Lung (tissue), 12 donors: ENCODE measurements around the gene CD1E. TPM values are rescaled to one million over a fixed set of nuclear protein-coding genes. Genes with fewer than 3 reads are reported as not detected.
A peak's percentile ranks its signal among the peaks of the same experiment; 100 is the strongest.

ENCODE experiments used
- ATAC-seq: fragments of 200-7000 bp; cut with Tn5 transposase; one replicate; pipeline ENCODE4 v1.9.1; 2020; ENCODE audit warnings: moderate number of reproducible peaks; ENCODE audit not compliant: insufficient read depth, low FRiP score
- DNase-seq, 3 donors: peaks; one replicate each; pipeline ENCODE4 v3.0.0-alpha.2; 2013 to 2017
- H3K27ac ChIP-seq, 2 donors: one replicate each; pipeline ENCODE4 v1.5.1; 2013; ENCODE audit warnings: mild to moderate bottlenecking in 2 of 2, moderate library complexity in 2 of 2, control low read depth in 1 of 2, inconsistent platforms in 1 of 2, low read depth in 1 of 2, low read length in 1 of 2
- H3K27me3 ChIP-seq, 3 donors: one replicate each; pipeline ENCODE4 v1.5.1; 2013; ENCODE audit warnings: low read length in 2 of 3; ENCODE audit not compliant: control insufficient read depth in 3 of 3, insufficient read depth in 3 of 3
- H3K36me3 ChIP-seq, 4 donors: one replicate each; pipeline ENCODE4 v1.5.1; 2013; ENCODE audit warnings: low read length in 4 of 4, mild to moderate bottlenecking in 1 of 4, moderate library complexity in 1 of 4; ENCODE audit not compliant: control insufficient read depth in 4 of 4, insufficient read depth in 4 of 4
- H3K4me1 ChIP-seq, 5 donors: one replicate each; pipeline ENCODE4 v1.5.1; 2013; ENCODE audit warnings: low read length in 5 of 5, mild to moderate bottlenecking in 2 of 5, moderate library complexity in 1 of 5; ENCODE audit not compliant: control insufficient read depth in 5 of 5, insufficient read depth in 5 of 5
- H3K4me3 ChIP-seq: one replicate; pipeline ENCODE4 v1.5.1; 2013; ENCODE audit warnings: mild to moderate bottlenecking, control low read depth, moderate library complexity
- H3K9ac ChIP-seq, 2 donors: one replicate each; pipeline ENCODE4 v1.5.1; 2013; ENCODE audit warnings: low read length in 2 of 2, control low read depth in 1 of 2; ENCODE audit not compliant: insufficient read depth in 1 of 2
- H3K9me3 ChIP-seq, 4 donors: one replicate each; pipeline ENCODE4 v1.5.1; 2013; ENCODE audit warnings: low read length in 3 of 4, mild to moderate bottlenecking in 1 of 4, moderate library complexity in 1 of 4; ENCODE audit not compliant: control insufficient read depth in 4 of 4, insufficient read depth in 3 of 4
- WGBS, 2 donors: extraction: QIAGEN DNeasy Blood & Tissue Kit; methylation state at CpG; one replicate each; pipeline ENCODE4 v1.1.7; 2013; 5-methylcytosine and 5-hydroxymethylcytosine counted together
- polyA plus RNA-seq, 2 donors: library from polyadenylated mRNA; stranded (reverse); fragments of 200-250 nt; gene quantifications; one replicate each; pipeline ENCODE4 v1.2.1, GENCODE V29; 2013
- total RNA-seq, 2 donors: library from RNA; depleted of rRNA in 1 of 2; stranded (reverse); fragments of >200 nt in 1 of 2; gene quantifications; one replicate each; pipeline ENCODE4 v1.2.1, GENCODE V29; 2014 to 2021
- TF ChIP-seq, protein P1 (sequence below): IDR thresholded peaks from 2 replicates; pipeline ENCODE4 v1.5.1; 2012; ENCODE audit warnings: mild to moderate bottlenecking; ENCODE audit errors: control extremely low read depth, extremely low read depth
- donor health status: control.
- donor health status: control.
- donor health status: Bipolar disorder and iron deficiency.
- donor health status: healthy.
- donor health status: DM: yes; HTN: yes; CAD: no.

CD1E gene
- total and polyA plus RNA-seq, 4 donors = 0.30 to 1.3 (median 0.52) TPM

DNA sequence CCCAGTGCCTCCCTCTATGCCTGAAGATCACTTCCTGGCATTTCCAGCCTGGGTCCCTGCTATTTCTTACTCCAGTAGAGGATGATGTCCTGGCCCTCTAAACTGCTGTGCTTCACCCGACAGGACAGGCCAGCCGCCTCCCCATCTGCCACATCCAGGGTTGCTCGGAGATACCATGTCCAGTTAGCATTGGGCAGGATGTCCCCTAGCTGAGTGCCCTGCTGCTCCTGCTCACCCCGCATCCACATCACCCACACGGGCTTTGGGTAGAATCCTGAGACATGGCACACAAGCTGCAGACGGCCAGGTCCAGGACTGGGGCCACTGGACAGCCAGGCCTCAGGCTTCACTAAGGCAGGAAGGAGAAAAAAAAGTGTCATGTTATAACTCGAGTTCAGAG, 24.4 kb upstream of the CD1E start:
- ATAC-seq (no peak), DNase-seq (no peak)
- Histone ChIP-seq H3K27ac (no peak overlapping the region), H3K4me1 (peaks cover 0 to 8% (median 0%) of the 10 kb centered on the region in 5 donors), H3K4me3 (no peak overlapping the region), H3K9ac (no peak overlapping the region), H3K27me3 (no peaks in the 10 kb centered on the region), H3K36me3 (no peaks in the 10 kb centered on the region), H3K9me3 (no peaks in the 10 kb centered on the region)
- WGBS, 2 donors = 86 to 91% methylated on average over 7 of the region's 7 CpGs
- TF ChIP-seq, protein P1, sequence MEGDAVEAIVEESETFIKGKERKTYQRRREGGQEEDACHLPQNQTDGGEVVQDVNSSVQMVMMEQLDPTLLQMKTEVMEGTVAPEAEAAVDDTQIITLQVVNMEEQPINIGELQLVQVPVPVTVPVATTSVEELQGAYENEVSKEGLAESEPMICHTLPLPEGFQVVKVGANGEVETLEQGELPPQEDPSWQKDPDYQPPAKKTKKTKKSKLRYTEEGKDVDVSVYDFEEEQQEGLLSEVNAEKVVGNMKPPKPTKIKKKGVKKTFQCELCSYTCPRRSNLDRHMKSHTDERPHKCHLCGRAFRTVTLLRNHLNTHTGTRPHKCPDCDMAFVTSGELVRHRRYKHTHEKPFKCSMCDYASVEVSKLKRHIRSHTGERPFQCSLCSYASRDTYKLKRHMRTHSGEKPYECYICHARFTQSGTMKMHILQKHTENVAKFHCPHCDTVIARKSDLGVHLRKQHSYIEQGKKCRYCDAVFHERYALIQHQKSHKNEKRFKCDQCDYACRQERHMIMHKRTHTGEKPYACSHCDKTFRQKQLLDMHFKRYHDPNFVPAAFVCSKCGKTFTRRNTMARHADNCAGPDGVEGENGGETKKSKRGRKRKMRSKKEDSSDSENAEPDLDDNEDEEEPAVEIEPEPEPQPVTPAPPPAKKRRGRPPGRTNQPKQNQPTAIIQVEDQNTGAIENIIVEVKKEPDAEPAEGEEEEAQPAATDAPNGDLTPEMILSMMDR = no peak

GRCh38 chr1:158329733-158330132, 24.0 kb upstream of the CD1E start:
- DNase-seq = no peak
- H3K27ac ChIP-seq = no peak overlapping the region
- no peaks in the 10 kb centered on the region for H3K36me3 ChIP-seq
- no peak for ATAC-seq
- H3K27me3 ChIP-seq = no peaks in the 10 kb centered on the region
- H3K4me1 ChIP-seq = peaks cover 0 to 8% (median 0%) of the 10 kb centered on the region in 5 donors
- 70 to 85% methylated on average over 3 of the region's 3 CpGs for WGBS, 2 donors
- TF ChIP-seq, protein P1 = no peak
- H3K4me3 ChIP-seq = no peak overlapping the region
- no peak overlapping the region for H3K9ac ChIP-seq
- no peaks in the 10 kb centered on the region for H3K9me3 ChIP-seq

DNA sequence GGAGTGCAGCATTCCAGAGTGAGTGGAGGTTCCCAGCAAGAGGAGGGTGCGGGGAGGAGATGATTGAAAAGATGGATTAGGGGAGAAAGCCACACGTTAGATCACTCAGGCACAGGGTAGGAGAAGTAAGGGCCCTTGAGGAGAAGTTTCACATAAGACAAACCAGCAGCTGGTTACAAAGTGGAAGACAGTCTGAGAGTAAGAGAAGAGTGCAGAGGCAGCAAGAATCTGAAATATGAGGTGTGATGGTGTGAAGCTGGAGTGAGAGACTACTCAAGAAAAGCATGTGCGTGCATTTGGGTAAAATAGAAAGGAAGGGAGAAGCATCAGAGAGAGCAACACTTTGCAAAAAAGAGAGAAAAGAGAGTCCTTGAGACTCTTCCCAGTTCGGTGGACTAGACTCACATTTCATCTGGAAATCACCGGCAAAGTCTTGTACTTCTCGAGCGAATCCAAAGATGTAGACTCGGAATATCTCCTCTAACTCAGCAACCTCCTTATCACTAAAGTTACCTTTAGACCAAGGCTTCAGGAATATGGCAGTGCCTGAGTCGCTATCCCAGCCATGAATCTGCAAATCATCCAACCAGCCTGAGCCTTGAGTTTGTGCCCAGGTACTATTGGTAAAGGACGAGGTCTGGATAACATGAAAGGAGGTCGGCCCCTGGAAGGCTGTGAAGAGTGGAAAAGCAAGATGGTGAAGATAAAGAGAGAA, 23.1 kb upstream of the CD1E start:
- no peaks in the 10 kb centered on the region for H3K9me3 ChIP-seq
- H3K27ac ChIP-seq = no peak overlapping the region
- no peaks in the 10 kb centered on the region for H3K27me3 ChIP-seq
- peaks cover 0 to 8% (median 0%) of the 10 kb centered on the region in 5 donors for H3K4me1 ChIP-seq
- peak in 1 of 3 donors; percentile 4 for DNase-seq
- 73 to 81% methylated on average over 11 of the region's 11 CpGs for WGBS, 2 donors
- no peak overlapping the region for H3K4me3 ChIP-seq
- TF ChIP-seq, protein P1 = no peak
- H3K9ac ChIP-seq = no peak overlapping the region
- no peak for ATAC-seq
- H3K36me3 ChIP-seq = no peaks in the 10 kb centered on the region

DNA sequence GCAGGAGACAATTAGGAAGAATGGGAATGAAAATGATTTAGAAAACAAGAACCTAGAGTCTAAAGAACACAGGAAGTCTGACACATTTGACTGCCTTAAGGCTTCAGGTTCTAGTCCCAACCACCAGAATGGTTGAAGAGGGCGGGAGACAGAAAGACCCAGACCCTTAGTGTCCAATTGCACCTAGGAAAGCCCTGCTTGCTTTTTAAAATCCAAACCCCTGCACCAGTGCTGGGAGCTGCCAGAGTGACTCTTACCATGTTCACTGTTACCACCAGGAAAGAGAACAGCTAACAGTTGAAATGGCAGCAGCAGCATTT, 22.6 kb upstream of the CD1E start:
- Histone ChIP-seq H3K27me3 (no peaks in the 10 kb centered on the region), H3K4me3 (no peak overlapping the region), H3K9me3 (no peaks in the 10 kb centered on the region), H3K36me3 (no peaks in the 10 kb centered on the region), H3K4me1 (peaks cover 0 to 8% (median 0%) of the 10 kb centered on the region in 5 donors), H3K27ac (no peak overlapping the region), H3K9ac (no peak overlapping the region)
- ATAC-seq = no peak
- 93 to 95% methylated on average over 1 of the region's 1 CpG for WGBS, 2 donors
- no peak for DNase-seq
- TF ChIP-seq, protein P1 = no peak
